Measurements from ENCODE around the gene SLC9C2. TPM values are rescaled to one million over a fixed set of nuclear protein-coding genes. Genes with fewer than 3 reads are reported as not detected.

The SLC9C2 gene
- total RNA-seq, 1 experiment from 2014 or later: not detected

DNA sequence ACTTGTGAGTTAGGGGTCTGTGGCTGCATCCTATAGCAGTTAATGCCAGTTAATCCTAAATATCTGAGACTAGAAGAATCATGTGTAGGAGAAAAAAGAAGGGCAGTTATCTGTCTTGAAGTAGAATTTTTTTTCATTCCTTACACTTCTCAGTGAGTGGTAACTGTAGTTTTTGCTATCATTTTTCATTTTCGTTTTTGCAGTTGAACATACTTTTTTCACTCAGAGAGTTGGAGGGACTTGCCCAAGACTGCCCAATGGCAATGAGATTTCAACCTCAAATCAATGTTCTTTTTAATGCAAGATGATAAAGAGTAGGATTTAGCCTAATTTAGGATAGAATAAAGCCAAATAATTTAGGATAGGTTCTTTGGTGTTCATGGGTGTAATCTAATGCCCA is 120.2 kb downstream of the SLC9C2 start:
- Mint-ChIP-seq H3K36me3 (ENCODE audit: insufficient read depth in 1 of 3, low read depth in 3 of 3) (peaks cover 74 to 92% (median 85%) of the 10 kb centered on the region in 3 experiments; a peak in 6 of 7 replicates), H3K4me1 (peaks cover 20% of the 10 kb centered on the region in 2 experiments), H3K4me3 (no peak overlapping the region), H3K27me3 (ENCODE audit: low read depth) (no peaks in the 10 kb centered on the region), H3K9me3 (no peaks in the 10 kb centered on the region), H3K27ac (no peak overlapping the region)
- no peaks in the 10 kb centered on the region for H3K27me3 ChIP-seq (ENCODE audit: insufficient read depth, low read length)
- peaks cover 18% of the 10 kb centered on the region; the same call in 1 of the 2 replicates for H3K79me2 ChIP-seq (ENCODE audit: insufficient read depth, low read length)
- H3T11ph ChIP-seq (ENCODE audit: low read length): no peak overlapping the region
- H3K4ac ChIP-seq (ENCODE audit: low read depth, low read length): no peak overlapping the region
- no peak overlapping the region for H3K4me2 ChIP-seq (ENCODE audit: insufficient read depth, insufficient read length, low read length)
- no peaks in the 10 kb centered on the region for H4K20me1 ChIP-seq (ENCODE audit: control insufficient read depth, insufficient read depth, insufficient read length)
- no peak overlapping the region for H2BK5ac ChIP-seq (ENCODE audit: insufficient read length, low read length)
- no peak overlapping the region for H3K27ac ChIP-seq (ENCODE audit: insufficient read length, low read depth, low read length)
- H4K91ac ChIP-seq (ENCODE audit: insufficient read length, low read depth, low read length): no peak overlapping the region
- no peak overlapping the region for H2AK5ac ChIP-seq (ENCODE audit: insufficient read length, low read length)
- TF ChIP-seq, protein P1, sequence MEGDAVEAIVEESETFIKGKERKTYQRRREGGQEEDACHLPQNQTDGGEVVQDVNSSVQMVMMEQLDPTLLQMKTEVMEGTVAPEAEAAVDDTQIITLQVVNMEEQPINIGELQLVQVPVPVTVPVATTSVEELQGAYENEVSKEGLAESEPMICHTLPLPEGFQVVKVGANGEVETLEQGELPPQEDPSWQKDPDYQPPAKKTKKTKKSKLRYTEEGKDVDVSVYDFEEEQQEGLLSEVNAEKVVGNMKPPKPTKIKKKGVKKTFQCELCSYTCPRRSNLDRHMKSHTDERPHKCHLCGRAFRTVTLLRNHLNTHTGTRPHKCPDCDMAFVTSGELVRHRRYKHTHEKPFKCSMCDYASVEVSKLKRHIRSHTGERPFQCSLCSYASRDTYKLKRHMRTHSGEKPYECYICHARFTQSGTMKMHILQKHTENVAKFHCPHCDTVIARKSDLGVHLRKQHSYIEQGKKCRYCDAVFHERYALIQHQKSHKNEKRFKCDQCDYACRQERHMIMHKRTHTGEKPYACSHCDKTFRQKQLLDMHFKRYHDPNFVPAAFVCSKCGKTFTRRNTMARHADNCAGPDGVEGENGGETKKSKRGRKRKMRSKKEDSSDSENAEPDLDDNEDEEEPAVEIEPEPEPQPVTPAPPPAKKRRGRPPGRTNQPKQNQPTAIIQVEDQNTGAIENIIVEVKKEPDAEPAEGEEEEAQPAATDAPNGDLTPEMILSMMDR (conservative IDR thresholded peaks at IDR 0.05): no peak
- no peaks in the 10 kb centered on the region for H3K79me1 ChIP-seq (ENCODE audit: insufficient read depth, low read depth, low read length, poor library complexity, severe bottlenecking)
- H3K56ac ChIP-seq (ENCODE audit: insufficient read length, low read depth, low read length): no peak overlapping the region
- no peak overlapping the region for H4K8ac ChIP-seq (replicated peaks; ENCODE audit: insufficient read length, low read depth, low read length)
- H3K14ac ChIP-seq (ENCODE audit: insufficient read depth, low read length): no peak overlapping the region
- no peak overlapping the region for H2AFZ ChIP-seq (ENCODE audit: low read length)
- no peak overlapping the region for H3K23ac ChIP-seq (ENCODE audit: insufficient read length, low read depth, low read length)
- peaks cover 9% of the 10 kb centered on the region for H3K23me2 ChIP-seq (ENCODE audit: insufficient read length, low read depth, low read length, poor library complexity, severe bottlenecking)
- H2BK20ac ChIP-seq (ENCODE audit: low read depth, low read length, poor library complexity, severe bottlenecking): no peak overlapping the region
- no peaks in the 10 kb centered on the region for H3K4me1 ChIP-seq (ENCODE audit: insufficient read depth, low read length)
- H2BK15ac ChIP-seq (ENCODE audit: low read depth, low read length): no peak overlapping the region
- H4K5ac ChIP-seq (ENCODE audit: insufficient read length, low read depth, low read length): no peak overlapping the region
- WGBS (ENCODE audit: extremely low coverage, insufficient read length, low lambda C conversion rate): no CpG with 5 or more reads among the region's 1 CpG
- no peak overlapping the region for H2BK12ac ChIP-seq (ENCODE audit: insufficient read length, low read depth, low read length)
- H3K18ac ChIP-seq (ENCODE audit: insufficient read length, low read depth, low read length): no peak overlapping the region
- no peak overlapping the region for H3K9ac ChIP-seq (ENCODE audit: extremely low read depth, insufficient read length, low read length)
- no peaks in the 10 kb centered on the region for H3K9me3 ChIP-seq (ENCODE audit: control insufficient read depth, low read depth, low read length)
- no peak overlapping the region for H2BK120ac ChIP-seq (ENCODE audit: low read depth, low read length, poor library complexity, severe bottlenecking)
- DNase-seq: no peak
